HEK293T (cell line): ENCODE data around the gene AIFM3.

ENCODE experiments used
- CTCF ChIA-PET: fragments of 350-600 bp; formaldehyde crosslinking; extraction: SDS; loops from one replicate; lab custom pipeline; 2021; ENCODE audit warnings: antibody characterized with exemption, inconsistent platforms; lab: Yijun Ruan, JAX
- POLR2A ChIA-PET: fragments of 350-600 bp; formaldehyde crosslinking; extraction: SDS; loops from one replicate; lab custom pipeline; 2020; ENCODE audit warnings: antibody characterized with exemption, inconsistent platforms; lab: Yijun Ruan, JAX
- DNase-seq: peaks from one replicate; pipeline ENCODE4 v3.0.0; 2012; ENCODE audit warnings: mixed read lengths; ENCODE audit errors: extremely low spot score
- BHLHE40 ChIP-seq: fragments of 450-650 bp; IDR thresholded peaks from 2 replicates; pipeline ENCODE4 v1.6.1; 2016; ENCODE audit warnings: mild to moderate bottlenecking, moderate library complexity, borderline replicate concordance
- CTBP1 ChIP-seq: fragments of 450-650 bp; IDR thresholded peaks from 2 replicates; pipeline ENCODE4 v1.6.1; 2016; ENCODE audit warnings: borderline replicate concordance
- ELF4 ChIP-seq: fragments of 450-650 bp; IDR thresholded peaks from 2 replicates; pipeline ENCODE4 v1.6.1; 2017; ENCODE audit warnings: antibody characterized with exemption
- FOXA1 ChIP-seq: fragments of 450-650 bp; IDR thresholded peaks from 2 replicates; pipeline ENCODE4 v1.6.1; 2016; ENCODE audit warnings: mild to moderate bottlenecking
- FOXK2 ChIP-seq: fragments of 450-650 bp; IDR thresholded peaks from 2 replicates; pipeline ENCODE4 v1.6.1; 2016; ENCODE audit warnings: mild to moderate bottlenecking
- HDGF ChIP-seq: fragments of 450-650 bp; IDR thresholded peaks from 2 replicates; pipeline ENCODE4 v1.6.1; 2017; ENCODE audit warnings: antibody characterized with exemption, borderline replicate concordance
- L3MBTL2 ChIP-seq: fragments of 450-650 bp; conservative IDR thresholded peaks from 2 replicates; pipeline ENCODE4 v1.6.1; 2016; ENCODE audit warnings: mild to moderate bottlenecking
- PKNOX1 ChIP-seq: fragments of 450-650 bp; IDR thresholded peaks from 2 replicates; pipeline ENCODE4 v1.6.1; 2016
- SP1 ChIP-seq: fragments of 450-650 bp; IDR thresholded peaks from 2 replicates; pipeline ENCODE4 v1.6.1; 2017

Gene AIFM3

DNA sequence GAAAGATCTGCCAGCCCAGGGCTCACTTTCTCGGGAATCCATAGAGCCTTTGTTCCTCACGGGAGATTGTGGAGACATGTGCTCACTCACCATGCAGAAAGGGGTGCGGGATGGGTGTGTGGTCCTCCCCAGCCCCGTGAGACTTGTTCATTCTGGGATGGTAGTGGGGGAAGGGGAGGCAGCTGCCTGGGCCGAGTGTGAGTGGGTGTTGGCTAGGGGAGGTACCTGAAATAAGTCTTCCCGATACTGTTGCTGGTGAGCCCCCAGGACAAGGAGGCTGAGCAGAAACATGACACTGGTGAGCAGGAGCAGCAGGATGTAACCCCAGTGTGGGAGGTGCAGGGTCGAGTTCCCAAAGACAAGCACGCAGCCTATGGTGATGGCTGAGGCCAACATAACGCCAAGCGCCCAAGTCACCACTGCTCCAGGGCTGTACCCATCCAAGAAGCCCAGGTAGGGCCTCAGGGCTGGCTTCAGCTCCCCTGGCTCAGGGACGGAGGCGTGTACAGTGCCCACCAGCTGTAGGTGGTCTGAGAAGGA, 62.5 kb downstream of the AIFM3 start:
- ChIA-PET CTCF (no interaction called here), POLR2A (interaction anchor here (1.4 kb wide), 1 partner anchor 28 kb away, joined by 4 read pairs; the partner anchor contains the start of gene THAP7)
- no peak for DNase-seq
- TF ChIP-seq SP1: no peak
- TF ChIP-seq PKNOX1: no peak

- POLR2A ChIA-PET: no interaction called here
- CTCF ChIA-PET: no interaction called here
Observed at GRCh38 chr22:21030032-21030431, 63.0 kb downstream of the AIFM3 start.

More at GRCh38 chr22:21030032-21030431, 63.0 kb downstream of the AIFM3 start:
- no peak for DNase-seq
- TF ChIP-seq FOXA1 (no peak), FOXK2 (no peak), HDGF (no peak), CTBP1 (no peak), SP1 (no peak), ELF4 (no peak), BHLHE40 (no peak), PKNOX1 (no peak), L3MBTL2 (no peak)
